NOMO-1 (cell line): ENCODE results near the gene SMPDL3B.
"Not testable (repeated sequence)": the region's sequence is repeated elsewhere in the genome, so short reads cannot be mapped to it uniquely, and the experiment has no call there.

Source experiments
- DNase-seq, 2 experiments: peaks; one replicate each; lab custom pipeline; 2025; ENCODE audit not compliant: unreplicated experiment in 2 of 2; lab: John Stamatoyannopoulos, UW

Gene SMPDL3B

GRCh38 chr1:27967884-27968466, 33.2 kb downstream of the SMPDL3B start:
- DNase-seq, result no peak

- no peak for DNase-seq
These were observed 33.9 kb downstream of the SMPDL3B start for GRCh38 chr1:27968692-27969091.

- DNase-seq, result no peak
These were observed 35.6 kb downstream of the SMPDL3B start for GRCh38 chr1:27970401-27970800.

- DNase-seq, result no peak
These were observed 36.9 kb downstream of the SMPDL3B start for GRCh38 chr1:27971674-27972073.

GRCh38 chr1:27972141-27972540, 37.3 kb downstream of the SMPDL3B start:
- no peak for DNase-seq

GRCh38 chr1:27973771-27974416, 39.1 kb downstream of the SMPDL3B start:
- DNase-seq, result no peak

GRCh38 chr1:27974417-27974781, 39.6 kb downstream of the SMPDL3B start:
- DNase-seq, result no peak

GRCh38 chr1:27979151-27979858, 44.5 kb downstream of the SMPDL3B start:
- peak; percentile 62 to 89 for DNase-seq

GRCh38 chr1:27979859-27980201, 45.0 kb downstream of the SMPDL3B start:
- no peak for DNase-seq

GRCh38 chr1:27980216-27980845, 45.5 kb downstream of the SMPDL3B start:
- DNase-seq, result no peak

GRCh38 chr1:27981145-27981544, 46.3 kb downstream of the SMPDL3B start:
- no peak for DNase-seq

- no peak for DNase-seq
These were observed 56.2 kb downstream of the SMPDL3B start for GRCh38 chr1:27990920-27991537.

GRCh38 chr1:27992276-27992675, 57.5 kb downstream of the SMPDL3B start:
- DNase-seq, result no peak

GRCh38 chr1:27993241-27993640, 58.4 kb downstream of the SMPDL3B start:
- no peak for DNase-seq

GRCh38 chr1:27994060-27994459, 59.3 kb downstream of the SMPDL3B start:
- DNase-seq, result no peak

GRCh38 chr1:27994526-27994925, 59.7 kb downstream of the SMPDL3B start:
- DNase-seq, result not testable (repeated sequence)

- DNase-seq, result no peak
These were observed 64.3 kb downstream of the SMPDL3B start for GRCh38 chr1:27999055-27999454.

GRCh38 chr1:28002600-28002999, 67.8 kb downstream of the SMPDL3B start:
- DNase-seq, result no peak

- not testable (repeated sequence) for DNase-seq
These were observed 68.3 kb downstream of the SMPDL3B start for GRCh38 chr1:28003117-28003516.
